H9 (cell line): ENCODE data around the gene SORCS2. TPM values are rescaled to one million over a fixed set of nuclear protein-coding genes. Genes with fewer than 3 reads are reported as not detected.

Experiments
- DNase-seq: peaks from one replicate; pipeline ENCODE4 v3.0.0-alpha.2; 2017
- H2AFZ ChIP-seq: one replicate; pipeline ENCODE4 v1.6.1; 2013; ENCODE audit warnings: mild to moderate bottlenecking, low read length, control low read depth, moderate library complexity
- H2AK5ac ChIP-seq: 2 replicates; pipeline ENCODE4 v1.6.1; 2013; ENCODE audit warnings: low read length, control low read depth, mixed read lengths; ENCODE audit not compliant: insufficient read length
- H2BK120ac ChIP-seq: one replicate; pipeline ENCODE4 v1.6.1; 2013; ENCODE audit warnings: low read depth, mild to moderate bottlenecking, low read length, control low read depth, inconsistent platforms; ENCODE audit not compliant: poor library complexity, severe bottlenecking
- H2BK12ac ChIP-seq: 2 replicates; pipeline ENCODE4 v1.6.1; 2013; ENCODE audit warnings: low read length, control low read depth, mixed read lengths, low read depth; ENCODE audit not compliant: insufficient read length
- H2BK15ac ChIP-seq: 2 replicates; pipeline ENCODE4 v1.6.1; 2013; ENCODE audit warnings: low read depth, low read length, control low read depth
- H2BK20ac ChIP-seq: one replicate; pipeline ENCODE4 v1.6.1; 2013; ENCODE audit warnings: low read depth, mild to moderate bottlenecking, low read length, control low read depth, inconsistent platforms; ENCODE audit not compliant: poor library complexity, severe bottlenecking
- H2BK5ac ChIP-seq: 2 replicates; pipeline ENCODE4 v1.6.1; 2013; ENCODE audit warnings: low read length, control low read depth, mixed read lengths; ENCODE audit not compliant: insufficient read length
- H3K14ac ChIP-seq: 2 replicates; pipeline ENCODE4 v1.6.1; 2013; ENCODE audit warnings: low read length, control low read depth; ENCODE audit not compliant: insufficient read depth
- H3K18ac ChIP-seq: 2 replicates; pipeline ENCODE4 v1.6.1; 2013; ENCODE audit warnings: low read depth, mild to moderate bottlenecking, mixed read lengths, low read length, control low read depth; ENCODE audit not compliant: insufficient read length
- H3K23ac ChIP-seq: 2 replicates; pipeline ENCODE4 v1.6.1; 2013; ENCODE audit warnings: low read length, control low read depth, mixed read lengths, low read depth; ENCODE audit not compliant: insufficient read length
- H3K23me2 ChIP-seq: 2 replicates; pipeline ENCODE4 v1.6.1; 2013; ENCODE audit warnings: low read depth, mild to moderate bottlenecking, mixed read lengths, low read length, control low read depth; ENCODE audit not compliant: insufficient read length, poor library complexity, severe bottlenecking
- H3K27ac ChIP-seq: 2 replicates; pipeline ENCODE4 v1.5.1; 2013; ENCODE audit warnings: low read length, control low read depth, mixed read lengths, low read depth; ENCODE audit not compliant: insufficient read length
- H3K27me3 ChIP-seq: 2 replicates; pipeline ENCODE4 v1.6.1; 2013; ENCODE audit warnings: low read length, control low read depth, inconsistent platforms; ENCODE audit not compliant: insufficient read depth
- H3K4ac ChIP-seq: 2 replicates; pipeline ENCODE4 v1.6.1; 2013; ENCODE audit warnings: low read depth, mild to moderate bottlenecking, control low read depth, inconsistent platforms, low read length, moderate library complexity
- H3K4me1 ChIP-seq: 2 replicates; pipeline ENCODE4 v1.6.1; 2013; ENCODE audit warnings: low read length, control low read depth, inconsistent platforms; ENCODE audit not compliant: insufficient read depth
- H3K4me2 ChIP-seq: 2 replicates; pipeline ENCODE4 v1.6.1; 2013; ENCODE audit warnings: low read length, control low read depth, mixed read lengths; ENCODE audit not compliant: insufficient read length, insufficient read depth
- H3K56ac ChIP-seq: 2 replicates; pipeline ENCODE4 v1.6.1; 2013; ENCODE audit warnings: low read depth, mild to moderate bottlenecking, mixed read lengths, low read length, control low read depth; ENCODE audit not compliant: insufficient read length
- H3K79me1 ChIP-seq: 2 replicates; pipeline ENCODE4 v1.6.1; 2013; ENCODE audit warnings: low read depth, mild to moderate bottlenecking, moderate library complexity, low read length, control low read depth, inconsistent platforms; ENCODE audit not compliant: insufficient read depth, poor library complexity, severe bottlenecking
- H3K79me2 ChIP-seq: 2 replicates; pipeline ENCODE4 v1.6.1; 2013; ENCODE audit warnings: low read length, control low read depth, inconsistent platforms; ENCODE audit not compliant: insufficient read depth
- H3K9ac ChIP-seq: 2 replicates; pipeline ENCODE4 v1.6.1; 2013; ENCODE audit warnings: low read length, control low read depth, mixed read lengths; ENCODE audit not compliant: insufficient read length; ENCODE audit errors: extremely low read depth
- H3K9me3 ChIP-seq: one replicate; pipeline ENCODE4 v1.6.1; 2013; ENCODE audit warnings: low read depth, low read length, inconsistent platforms; ENCODE audit not compliant: control insufficient read depth
- H3T11ph ChIP-seq: one replicate; pipeline ENCODE4 v1.6.1; 2013; ENCODE audit warnings: mild to moderate bottlenecking, low read length, control low read depth, inconsistent platforms
- H4K20me1 ChIP-seq: one replicate; pipeline ENCODE4 v1.6.1; 2013; ENCODE audit not compliant: control insufficient read depth, insufficient read length, insufficient read depth
- H4K5ac ChIP-seq: 2 replicates; pipeline ENCODE4 v1.6.1; 2013; ENCODE audit warnings: low read depth, mild to moderate bottlenecking, mixed read lengths, low read length, control low read depth; ENCODE audit not compliant: insufficient read length
- H4K8ac ChIP-seq: replicated peaks from 2 replicates; pipeline ENCODE4 v1.6.1; 2013; ENCODE audit warnings: low read length, control low read depth, mixed read lengths, low read depth; ENCODE audit not compliant: insufficient read length
- H4K91ac ChIP-seq: 2 replicates; pipeline ENCODE4 v1.6.1; 2013; ENCODE audit warnings: low read depth, mild to moderate bottlenecking, moderate library complexity, mixed read lengths, low read length, control low read depth; ENCODE audit not compliant: insufficient read length
- H3K27ac Mint-ChIP-seq, 3 experiments: 2 replicates in 2 of 3; 3 replicates in 1 of 3; pipeline ENCODE4 v1.8.0; 2020 to 2021; ENCODE audit warnings: mixed read lengths in 3 of 3, mild to moderate bottlenecking in 1 of 3, moderate library complexity in 1 of 3
- H3K27me3 Mint-ChIP-seq: 2 replicates; pipeline ENCODE4 v1.8.0; 2021; ENCODE audit warnings: low read depth, mild to moderate bottlenecking, moderate library complexity, mixed read lengths
- H3K36me3 Mint-ChIP-seq, 3 experiments: 2 replicates in 2 of 3; 3 replicates in 1 of 3; pipeline ENCODE4 v1.8.0; 2020 to 2021; ENCODE audit warnings: low read depth in 3 of 3, mixed read lengths in 3 of 3; ENCODE audit not compliant: insufficient read depth in 1 of 3
- H3K4me1 Mint-ChIP-seq, 2 experiments: 2 replicates each; pipeline ENCODE4 v1.8.0; 2020; ENCODE audit warnings: mixed read lengths in 2 of 2
- H3K4me3 Mint-ChIP-seq, 2 experiments: 2 replicates in 1 of 2; 3 replicates in 1 of 2; pipeline ENCODE4 v1.8.0; 2020 to 2021; ENCODE audit warnings: mild to moderate bottlenecking in 2 of 2, mixed read lengths in 2 of 2, moderate library complexity in 1 of 2
- H3K9me3 Mint-ChIP-seq, 2 experiments: 2 replicates in 1 of 2; 3 replicates in 1 of 2; pipeline ENCODE4 v1.8.0; 2020; ENCODE audit warnings: mild to moderate bottlenecking in 2 of 2, mixed read lengths in 2 of 2, moderate library complexity in 1 of 2
- WGBS: extraction: QIAGEN DNeasy Blood & Tissue Kit; methylation state at CpG from one replicate; pipeline ENCODE4 v1.1.7; 2013; ENCODE audit warnings: missing lambda C conversion rate, low lambda C conversion rate, mixed read lengths; ENCODE audit not compliant: insufficient read length; ENCODE audit errors: extremely low coverage; 5-methylcytosine and 5-hydroxymethylcytosine counted together
- total RNA-seq: library from RNA; stranded (reverse); gene quantifications from 2 replicates; pipeline ENCODE4 v1.2.1, GENCODE V29; 2021
- TF ChIP-seq, protein P1 (sequence below): fragments of 200-600 bp; sonication (generic); conservative IDR thresholded peaks from 3 replicates; pipeline ENCODE4 v1.8.0; 2021; ENCODE audit warnings: antibody characterized with exemption, mild to moderate bottlenecking

Gene SORCS2
- total RNA-seq, 1 experiment from 2014 or later: 0.57 TPM

DNA sequence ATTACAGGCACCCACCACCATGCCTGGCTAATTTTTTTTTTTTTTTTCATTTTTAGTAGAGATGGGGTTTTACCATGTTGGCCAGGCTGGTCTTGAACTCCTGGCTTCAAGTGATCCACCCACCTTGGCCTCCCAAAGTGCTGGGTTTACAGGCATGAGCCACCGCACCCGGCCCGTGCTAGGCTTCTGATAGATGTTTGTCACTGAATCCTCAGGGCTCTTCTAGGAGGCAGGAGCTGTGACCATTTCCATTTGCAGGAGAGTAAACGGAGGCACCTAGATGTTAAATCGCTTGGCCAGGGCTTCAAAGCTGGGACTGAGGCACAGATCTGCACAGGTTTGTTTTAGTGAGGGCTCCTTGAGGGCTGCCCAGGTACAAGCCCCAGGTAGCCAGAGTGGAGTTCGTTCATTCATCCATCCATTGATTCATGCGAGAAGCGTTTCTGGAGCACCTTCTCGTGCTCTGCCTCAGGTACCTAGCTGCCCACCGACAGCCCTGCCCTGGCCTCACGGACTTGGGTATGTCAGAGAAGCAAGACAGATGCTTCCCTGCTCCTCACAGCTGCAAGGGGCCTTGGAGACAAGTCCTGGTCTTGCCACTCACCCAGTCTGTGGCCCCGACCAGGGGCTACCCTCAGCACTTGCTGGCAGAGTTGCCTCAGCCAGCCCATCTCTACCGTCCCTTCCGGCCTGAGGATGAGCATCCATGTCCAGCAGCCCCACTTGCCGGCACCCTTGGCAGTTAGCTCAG, 136.0 kb downstream of the SORCS2 start:
- Mint-ChIP-seq H3K36me3 (no peaks in the 10 kb centered on the region), H3K27me3 (peaks cover 3% of the 10 kb centered on the region), H3K27ac (no peak overlapping the region), H3K9me3 (no peaks in the 10 kb centered on the region), H3K4me1 (peaks cover 0 to 16% of the 10 kb centered on the region in 2 experiments; a peak in 3 of 4 replicates), H3K4me3 (no peak overlapping the region)
- Histone ChIP-seq H2AFZ (no peak overlapping the region), H2BK20ac (no peak overlapping the region), H3K18ac (no peak overlapping the region), H4K20me1 (no peaks in the 10 kb centered on the region), H3K9ac (no peak overlapping the region), H3K9me3 (no peaks in the 10 kb centered on the region), H4K8ac (no peak overlapping the region), H3K14ac (no peak overlapping the region), H3K23me2 (no peaks in the 10 kb centered on the region), H3T11ph (no peak overlapping the region), H3K79me1 (no peaks in the 10 kb centered on the region), H2BK5ac (no peak overlapping the region), H3K4ac (no peak overlapping the region), H4K91ac (no peak overlapping the region), H3K23ac (no peak overlapping the region), H2BK12ac (no peak overlapping the region), H3K27ac (no peak overlapping the region), H3K27me3 (no peaks in the 10 kb centered on the region), H3K4me1 (no peaks in the 10 kb centered on the region), H3K4me2 (no peak overlapping the region), H2AK5ac (no peak overlapping the region), H2BK15ac (no peak overlapping the region), H2BK120ac (no peak overlapping the region), H3K79me2 (no peaks in the 10 kb centered on the region), H4K5ac (no peak overlapping the region), H3K56ac (no peak overlapping the region)
- no peak for DNase-seq
- TF ChIP-seq, protein P1, sequence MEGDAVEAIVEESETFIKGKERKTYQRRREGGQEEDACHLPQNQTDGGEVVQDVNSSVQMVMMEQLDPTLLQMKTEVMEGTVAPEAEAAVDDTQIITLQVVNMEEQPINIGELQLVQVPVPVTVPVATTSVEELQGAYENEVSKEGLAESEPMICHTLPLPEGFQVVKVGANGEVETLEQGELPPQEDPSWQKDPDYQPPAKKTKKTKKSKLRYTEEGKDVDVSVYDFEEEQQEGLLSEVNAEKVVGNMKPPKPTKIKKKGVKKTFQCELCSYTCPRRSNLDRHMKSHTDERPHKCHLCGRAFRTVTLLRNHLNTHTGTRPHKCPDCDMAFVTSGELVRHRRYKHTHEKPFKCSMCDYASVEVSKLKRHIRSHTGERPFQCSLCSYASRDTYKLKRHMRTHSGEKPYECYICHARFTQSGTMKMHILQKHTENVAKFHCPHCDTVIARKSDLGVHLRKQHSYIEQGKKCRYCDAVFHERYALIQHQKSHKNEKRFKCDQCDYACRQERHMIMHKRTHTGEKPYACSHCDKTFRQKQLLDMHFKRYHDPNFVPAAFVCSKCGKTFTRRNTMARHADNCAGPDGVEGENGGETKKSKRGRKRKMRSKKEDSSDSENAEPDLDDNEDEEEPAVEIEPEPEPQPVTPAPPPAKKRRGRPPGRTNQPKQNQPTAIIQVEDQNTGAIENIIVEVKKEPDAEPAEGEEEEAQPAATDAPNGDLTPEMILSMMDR: no peak
- WGBS: no CpG with 5 or more reads among the region's 15 CpGs
